Right lobe of liver (tissue), 4 donors: ENCODE measurements around the gene AGBL3.

Experiments used
- CTCF ChIP-seq, 4 donors: fragments of 200-600 bp in 3 of 4; fragments of 450-650 bp in 1 of 4; IDR thresholded peaks; one replicate each; pipeline versions ENCODE4 v1.5.1 to v1.8.0; 2016 to 2022; ENCODE audit warnings: antibody characterized with exemption in 4 of 4, mild to moderate bottlenecking in 2 of 4
- POLR2A ChIP-seq: fragments of 450-650 bp; IDR thresholded peaks from one replicate; pipeline ENCODE4 v1.6.1; 2017; ENCODE audit warnings: antibody characterized with exemption, mild to moderate bottlenecking
- donor health status: DM: no; HTN: no; CAD: no.
- donor health status: DM: no; HTN: no; CAD: no.
- donor health status: DM: no; HTN: yes; CAD: no.

DNA sequence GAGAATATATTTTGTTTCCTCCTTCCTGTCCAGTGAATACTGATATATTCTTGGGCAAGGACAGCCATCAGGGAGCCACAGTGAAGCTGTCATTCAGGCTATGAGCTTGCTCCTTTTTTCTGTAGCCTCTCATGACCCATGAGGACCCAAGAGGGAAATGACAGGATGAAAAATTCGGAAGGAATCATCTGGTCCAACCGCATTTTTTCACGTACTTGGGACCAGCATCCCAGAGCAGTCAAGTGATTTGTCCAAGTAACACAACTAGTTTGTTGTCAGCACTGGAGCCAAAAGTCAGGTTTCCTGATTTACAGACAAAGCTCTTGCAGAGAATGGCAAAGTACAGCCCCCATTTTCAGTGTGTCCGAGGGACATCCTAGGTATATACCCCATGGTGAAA is 47.2 kb upstream of the AGBL3 start:
- TF ChIP-seq CTCF (IDR thresholded peaks at IDR 0.05) (no peak), POLR2A (no peak)
